RKO (cell line): Measurements from ENCODE around the gene ENTREP1.
"Not testable (repeated sequence)": the region's sequence is repeated elsewhere in the genome, so short reads cannot be mapped to it uniquely, and the experiment has no call there.

Source experiments
- DNase-seq: peaks from one replicate; pipeline ENCODE4 v3.0.0-alpha.2; 2016; ENCODE audit warnings: low spot score

Gene ENTREP1, protein sequence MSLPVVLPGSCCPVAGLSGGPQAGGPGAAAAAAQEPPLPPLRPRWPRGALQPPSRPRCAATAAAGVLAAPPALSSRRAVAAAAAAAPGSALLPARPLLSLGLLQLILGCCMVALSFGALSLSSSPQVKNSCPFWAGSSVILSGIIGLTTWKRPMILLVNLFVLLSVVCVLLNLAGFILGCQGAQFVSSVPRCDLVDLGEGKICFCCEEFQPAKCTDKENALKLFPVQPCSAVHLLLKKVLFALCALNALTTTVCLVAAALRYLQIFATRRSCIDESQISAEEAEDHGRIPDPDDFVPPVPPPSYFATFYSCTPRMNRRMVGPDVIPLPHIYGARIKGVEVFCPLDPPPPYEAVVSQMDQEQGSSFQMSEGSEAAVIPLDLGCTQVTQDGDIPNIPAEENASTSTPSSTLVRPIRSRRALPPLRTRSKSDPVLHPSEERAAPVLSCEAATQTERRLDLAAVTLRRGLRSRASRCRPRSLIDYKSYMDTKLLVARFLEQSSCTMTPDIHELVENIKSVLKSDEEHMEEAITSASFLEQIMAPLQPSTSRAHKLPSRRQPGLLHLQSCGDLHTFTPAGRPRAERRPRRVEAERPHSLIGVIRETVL

DNA sequence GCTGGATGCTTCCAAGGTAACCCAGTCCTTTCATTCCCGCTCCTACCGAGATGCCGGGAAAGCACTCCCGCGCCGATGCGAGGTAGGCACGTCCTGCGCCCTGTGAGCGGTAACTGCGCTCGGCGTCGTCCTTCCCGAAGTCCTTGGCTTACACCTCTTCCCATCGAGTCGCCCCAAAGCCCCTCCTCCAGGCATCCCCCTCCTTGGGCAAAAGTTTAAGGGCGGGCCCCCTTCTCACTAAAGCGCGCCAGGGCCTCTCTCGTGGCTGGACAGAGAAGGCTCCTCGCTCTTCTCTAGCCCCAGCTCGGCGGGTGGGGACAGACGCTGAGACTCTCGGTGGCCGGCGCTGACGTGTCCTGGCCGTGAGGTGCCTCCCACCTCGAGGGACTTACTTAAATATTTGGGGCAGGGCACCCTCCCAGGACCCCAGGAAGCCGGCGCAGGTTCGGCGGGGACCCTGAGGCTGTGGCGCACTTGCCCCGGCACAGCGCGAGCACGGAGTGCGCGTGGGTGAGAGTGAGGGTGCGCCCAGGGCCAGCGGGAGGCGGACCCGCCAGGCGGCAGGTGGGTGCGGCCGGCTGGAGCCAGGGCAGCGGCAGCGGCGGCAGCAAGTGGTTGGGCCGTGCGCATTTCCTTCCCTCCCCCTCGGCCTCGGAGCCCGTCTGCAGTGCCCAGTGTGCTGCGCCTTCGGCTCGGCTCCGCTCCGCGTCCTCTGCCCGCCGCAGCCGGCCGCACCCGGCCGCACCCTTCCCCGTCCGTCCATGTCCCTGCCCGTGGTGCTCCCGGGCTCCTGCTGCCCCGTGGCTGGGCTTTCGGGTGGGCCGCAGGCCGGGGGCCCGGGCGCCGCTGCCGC is at the start of gene ENTREP1:
ENTREP1 (plus strand) TSS at position 667 of the 853 bp plus-strand sequence; CDS start at position 762, 95 bp downstream.
- no peak for DNase-seq

DNA sequence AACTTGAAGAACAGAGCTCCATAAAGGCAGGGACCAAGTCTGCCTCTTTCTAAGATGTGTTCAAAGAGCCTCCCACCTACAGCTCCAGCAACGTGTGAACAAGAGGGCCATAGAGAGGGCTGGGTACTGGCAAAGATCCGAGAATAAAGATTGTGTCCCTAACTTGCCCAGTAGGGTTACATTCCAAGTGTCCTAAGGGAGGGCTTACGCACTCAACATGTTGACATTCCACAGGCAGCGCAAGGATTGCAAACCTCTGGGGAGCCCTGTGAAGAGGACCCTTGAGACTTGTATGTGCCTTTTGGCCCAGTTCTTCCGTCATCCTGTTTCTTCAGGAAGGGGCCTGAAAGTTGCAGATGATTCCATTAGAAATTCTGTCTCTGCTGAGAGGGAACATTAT is 48.2 kb upstream of the ENTREP1 start:
- no peak for DNase-seq

DNA sequence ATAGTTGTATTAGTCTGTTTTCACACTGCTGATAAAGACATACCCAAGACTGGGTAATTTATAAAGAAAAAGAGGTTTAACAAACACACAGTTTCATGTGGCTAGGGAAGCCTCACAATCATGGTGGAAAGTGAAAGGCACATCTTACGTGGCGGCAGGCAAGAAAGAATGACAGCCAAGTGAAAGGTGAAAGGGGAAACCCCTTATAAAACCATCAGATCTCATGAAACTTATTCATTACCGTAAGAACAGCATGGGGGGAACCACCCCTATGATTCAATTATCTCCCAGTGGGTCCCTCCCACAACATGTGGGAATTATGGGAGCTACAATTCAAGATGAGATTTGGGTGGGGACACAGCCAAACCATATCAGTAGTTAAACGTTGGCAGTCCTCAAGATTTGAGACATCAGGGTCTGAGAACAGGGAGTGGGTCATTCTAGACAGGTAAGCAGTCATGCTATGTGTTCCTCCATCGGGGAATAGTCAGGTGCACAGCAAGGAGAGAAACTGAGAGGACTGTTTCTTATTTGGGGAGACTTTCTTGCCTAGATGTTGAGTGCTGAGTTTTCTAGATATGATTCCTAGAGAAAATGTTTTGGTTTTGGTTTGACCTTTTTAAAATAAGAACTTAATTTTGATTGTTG is 45.8 kb upstream of the ENTREP1 start:
- no peak for DNase-seq

DNA sequence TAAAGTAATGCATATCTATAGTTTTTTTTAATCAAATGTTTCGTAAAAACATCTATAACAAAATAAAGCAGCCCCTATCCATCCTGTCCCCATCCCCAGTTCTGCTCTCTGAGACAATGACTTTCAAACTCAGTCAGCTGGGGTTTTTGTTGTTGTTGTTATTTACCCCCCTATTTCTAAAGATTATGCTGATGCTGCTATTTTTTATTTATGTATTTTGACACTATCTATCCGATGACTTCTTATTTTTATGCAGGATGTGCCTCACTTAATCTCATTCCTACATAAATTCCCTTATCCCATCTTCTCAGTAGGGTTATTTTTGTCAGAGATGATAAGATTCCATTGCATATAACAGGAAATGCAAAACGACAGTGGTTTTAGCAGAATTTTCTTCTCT is 45.3 kb upstream of the ENTREP1 start:
- no peak for DNase-seq

DNA sequence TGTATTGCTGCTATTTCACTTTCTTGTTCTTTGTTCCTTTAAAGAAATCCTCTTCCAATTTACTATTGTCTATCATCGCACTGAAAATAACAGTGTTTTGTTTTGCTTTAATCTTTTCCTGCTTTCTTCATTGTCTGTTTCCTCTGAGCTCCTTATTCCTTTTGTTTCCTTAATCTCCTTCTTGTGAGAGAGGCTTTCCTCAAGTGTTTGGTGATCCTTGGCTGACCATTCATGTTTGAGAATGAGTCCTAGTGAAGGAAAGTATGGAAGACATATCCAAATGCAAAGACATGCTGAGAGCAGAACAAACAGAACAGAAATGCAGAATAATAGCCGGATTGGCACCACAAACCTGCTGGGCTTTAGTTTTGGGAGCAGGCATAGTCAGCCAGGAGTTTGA is 42.0 kb upstream of the ENTREP1 start:
- DNase-seq: no peak

DNA sequence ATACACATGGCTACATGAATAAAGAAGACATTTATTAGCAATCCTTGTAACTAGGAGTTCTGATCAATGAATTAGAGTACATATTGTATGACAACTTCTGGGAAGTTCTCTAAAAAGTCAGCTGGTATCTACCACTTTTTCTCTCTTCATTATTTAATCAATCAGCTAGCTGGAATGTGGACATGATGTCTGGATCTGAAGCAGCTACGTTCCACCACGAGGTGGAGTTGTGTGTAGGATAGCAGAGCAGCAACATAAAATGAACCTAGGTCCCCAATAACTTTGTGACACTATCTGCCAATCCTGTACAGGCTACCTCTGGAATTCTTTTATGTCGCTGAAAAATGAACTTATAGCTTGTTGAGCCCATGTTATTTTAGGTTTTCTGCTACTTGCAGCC is 32.9 kb upstream of the ENTREP1 start:
- DNase-seq: no peak

DNA sequence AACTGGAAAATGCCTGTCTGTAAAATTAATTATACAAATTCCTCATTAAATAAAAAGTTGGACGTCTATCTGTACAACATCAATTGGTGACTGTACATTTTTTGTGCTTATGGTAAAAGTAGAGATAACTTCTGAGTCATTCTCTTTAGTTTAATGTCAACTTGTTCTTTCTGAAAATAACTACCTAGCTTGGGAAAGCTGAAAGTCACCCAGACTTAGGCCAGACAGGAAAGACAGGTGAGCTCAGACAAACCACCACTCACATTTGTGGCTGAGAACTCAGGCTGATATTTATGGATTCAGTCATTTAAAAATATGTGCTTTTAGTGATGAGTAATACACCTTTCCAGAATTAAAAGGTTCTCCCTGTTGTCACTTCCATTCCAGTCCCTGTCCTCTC is 31.9 kb upstream of the ENTREP1 start:
- DNase-seq: no peak

DNA sequence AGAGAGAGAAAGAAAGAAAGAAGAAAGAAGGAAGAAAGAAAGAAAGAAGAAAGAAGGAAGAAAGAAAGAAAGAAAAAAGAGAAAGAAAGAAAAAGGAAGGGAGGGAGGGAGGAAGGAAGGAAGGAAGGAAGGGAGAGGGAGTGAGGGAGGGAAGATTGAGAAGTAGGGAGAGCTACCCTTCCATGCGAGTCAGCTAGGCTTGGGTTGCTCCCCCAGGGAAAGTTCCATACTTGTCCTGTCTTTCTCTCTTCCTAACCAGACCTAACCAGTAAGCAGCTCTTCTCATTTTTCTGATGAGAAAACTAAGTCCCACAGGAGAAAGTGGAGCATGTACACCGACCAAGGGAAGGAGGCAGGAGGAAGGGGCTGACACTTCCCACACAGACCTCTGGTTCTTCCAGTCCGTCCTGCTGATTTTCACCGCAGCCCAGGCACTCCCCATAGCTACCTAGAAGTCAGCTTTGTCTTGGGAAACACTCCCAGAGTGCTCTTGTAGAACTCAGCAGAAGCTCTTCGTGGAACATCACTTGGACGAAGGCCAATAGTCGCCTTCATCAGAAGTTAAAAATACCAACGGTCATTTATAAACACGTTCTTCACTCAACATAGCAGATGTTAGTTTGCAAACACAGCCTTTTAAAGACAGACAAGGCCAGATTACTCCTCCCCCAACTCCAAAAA is 29.0 kb upstream of the ENTREP1 start:
- no peak for DNase-seq

DNA sequence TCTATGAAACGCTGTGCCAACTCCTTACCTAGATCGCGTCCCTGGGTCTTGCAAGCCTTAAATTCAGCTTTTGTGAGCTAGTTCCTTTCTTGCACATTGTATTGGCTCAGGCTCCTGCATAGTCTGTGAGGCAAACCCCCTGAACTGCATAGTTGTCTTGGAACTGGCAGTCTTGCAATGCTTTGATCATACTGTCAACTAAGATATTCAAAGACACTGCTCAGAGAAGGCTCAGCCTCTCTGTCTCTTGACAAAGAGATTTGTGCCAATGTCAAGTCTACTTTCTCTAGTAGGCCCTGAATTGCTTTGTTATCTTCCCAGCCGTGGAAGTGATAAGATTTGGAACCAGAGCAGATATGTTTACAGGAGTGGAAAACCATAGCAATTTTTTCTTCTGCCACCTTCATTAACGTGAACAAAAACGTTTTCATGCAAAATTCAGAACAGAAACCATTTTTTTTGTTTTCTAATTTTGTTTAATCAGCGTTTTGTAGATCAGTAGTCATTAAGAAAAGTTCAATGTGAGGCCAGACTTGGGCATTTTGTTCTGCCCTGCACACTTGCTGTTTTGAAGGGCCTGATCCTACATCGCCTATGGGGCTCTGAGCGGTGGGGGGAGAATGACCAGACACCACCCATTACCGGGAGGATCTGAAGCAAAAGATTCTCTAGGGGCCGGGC is 27.6 kb upstream of the ENTREP1 start:
- DNase-seq: no peak

DNA sequence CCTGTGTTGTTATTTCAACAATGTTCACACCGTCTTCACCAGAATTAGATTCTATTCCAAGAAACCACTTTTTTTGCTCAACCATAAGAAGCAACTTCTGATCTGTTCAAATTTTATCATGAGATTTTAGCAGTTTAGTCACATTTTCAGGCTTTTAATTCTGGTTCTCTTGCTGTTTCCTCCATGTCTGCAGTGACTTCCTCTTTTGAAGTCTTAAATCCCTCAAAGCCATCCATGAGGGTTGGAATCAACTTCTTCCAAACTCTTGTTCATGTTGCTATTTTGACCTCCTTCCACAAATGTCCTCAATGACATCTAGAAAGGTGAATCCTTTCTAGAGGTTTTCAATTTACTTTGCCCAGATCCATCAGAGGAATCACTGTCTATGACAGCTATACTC is 25.7 kb upstream of the ENTREP1 start:
- no peak for DNase-seq

DNA sequence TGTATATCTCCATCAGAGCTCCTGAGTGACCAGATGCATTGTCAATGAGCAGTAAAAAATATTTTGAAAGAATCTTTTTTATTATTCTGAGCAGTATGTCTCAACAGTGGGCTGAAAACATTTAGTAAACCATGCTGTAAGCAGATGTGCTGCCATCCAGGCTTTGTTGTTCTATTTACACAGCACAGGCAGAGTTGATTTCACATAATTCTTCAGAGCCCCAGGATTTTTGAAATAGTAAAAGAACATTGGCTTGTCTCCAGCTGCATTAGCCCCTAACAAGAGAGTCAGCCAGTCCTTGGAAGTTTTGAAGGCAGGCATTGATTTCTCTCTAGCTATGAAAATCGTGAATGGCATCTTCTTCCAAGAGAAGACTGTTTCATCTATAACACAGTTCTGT is 25.2 kb upstream of the ENTREP1 start:
- DNase-seq: no peak

DNA sequence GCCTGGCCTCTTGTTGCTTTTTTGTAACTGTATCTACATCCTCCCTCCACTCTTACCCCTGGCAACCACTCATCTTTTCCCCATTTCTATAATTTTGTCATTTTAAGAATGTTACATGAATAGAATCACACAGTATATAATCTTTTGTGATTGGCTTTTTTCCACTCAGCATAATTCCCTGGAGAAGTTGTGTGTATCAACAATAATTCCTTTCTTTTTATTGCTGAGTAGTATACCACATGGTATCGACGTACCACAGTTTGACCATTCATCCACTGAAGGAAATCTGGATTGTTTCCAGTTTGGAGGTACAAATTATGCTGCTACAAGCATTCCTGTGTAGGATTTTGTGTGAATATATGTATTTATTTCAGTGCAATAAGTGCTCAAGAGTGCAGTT is 21.7 kb upstream of the ENTREP1 start:
- no peak for DNase-seq

DNA sequence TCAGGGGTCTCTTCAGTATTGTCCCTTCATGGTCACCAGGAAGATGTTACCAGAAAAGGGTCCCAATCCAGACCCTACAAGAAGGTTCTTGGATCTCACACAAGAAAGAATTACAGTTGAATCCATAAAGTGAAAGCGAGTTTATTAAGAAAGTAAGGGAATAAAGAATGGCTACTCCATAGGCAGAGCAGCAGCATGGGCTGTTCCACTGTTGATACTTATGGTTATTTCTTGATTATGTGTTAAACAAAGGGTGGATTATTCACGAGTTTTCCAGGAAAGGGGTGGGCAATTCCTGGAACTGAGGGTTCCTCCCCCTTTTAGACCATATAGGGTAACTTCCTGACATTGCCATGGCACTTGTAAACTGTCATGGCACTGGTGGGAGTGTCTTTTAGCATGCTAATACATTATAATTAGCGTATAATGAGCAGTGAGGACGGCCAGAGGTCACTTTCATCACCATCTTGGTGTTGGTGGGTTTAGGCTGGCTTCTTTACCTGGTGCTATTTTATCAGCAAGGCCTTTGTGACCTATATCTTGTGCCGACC is 18.0 kb upstream of the ENTREP1 start:
- DNase-seq: not testable (repeated sequence)

DNA sequence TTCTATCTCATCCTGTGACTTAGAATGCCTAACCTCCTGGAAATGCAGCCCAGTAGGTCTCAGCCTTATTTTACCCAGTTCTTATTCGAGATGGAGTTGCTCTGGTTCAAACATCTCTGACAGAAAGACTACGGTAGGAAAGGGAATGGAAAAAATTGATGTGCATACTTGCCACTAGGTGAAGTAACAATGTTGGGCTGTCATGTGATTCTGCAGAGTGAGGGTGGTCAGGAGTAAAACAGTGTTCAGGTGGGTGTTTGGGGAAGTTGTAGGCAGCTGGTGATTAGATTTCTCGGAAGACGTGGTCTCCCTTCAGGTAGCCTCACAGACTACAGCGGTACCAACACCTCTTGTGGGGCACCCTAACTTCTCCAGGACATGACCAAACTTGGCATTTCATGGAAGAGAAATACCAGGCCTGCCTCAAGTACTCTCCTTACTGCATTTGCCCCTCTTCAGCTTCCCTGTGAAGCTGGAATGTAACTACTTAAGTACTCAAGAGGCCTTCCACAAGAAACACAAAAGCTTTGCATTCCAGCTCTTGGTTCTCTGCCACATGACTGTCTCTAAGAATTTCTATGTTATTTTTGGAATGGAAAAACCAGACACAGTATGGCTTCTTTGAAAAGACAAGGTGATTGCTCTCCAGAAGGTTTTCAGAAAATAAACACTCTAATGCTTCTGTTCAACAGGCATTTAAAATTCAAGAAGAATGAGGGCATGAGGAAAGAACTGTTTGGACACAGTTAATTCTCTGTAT is 17.4 kb upstream of the ENTREP1 start:
- no peak for DNase-seq

DNA sequence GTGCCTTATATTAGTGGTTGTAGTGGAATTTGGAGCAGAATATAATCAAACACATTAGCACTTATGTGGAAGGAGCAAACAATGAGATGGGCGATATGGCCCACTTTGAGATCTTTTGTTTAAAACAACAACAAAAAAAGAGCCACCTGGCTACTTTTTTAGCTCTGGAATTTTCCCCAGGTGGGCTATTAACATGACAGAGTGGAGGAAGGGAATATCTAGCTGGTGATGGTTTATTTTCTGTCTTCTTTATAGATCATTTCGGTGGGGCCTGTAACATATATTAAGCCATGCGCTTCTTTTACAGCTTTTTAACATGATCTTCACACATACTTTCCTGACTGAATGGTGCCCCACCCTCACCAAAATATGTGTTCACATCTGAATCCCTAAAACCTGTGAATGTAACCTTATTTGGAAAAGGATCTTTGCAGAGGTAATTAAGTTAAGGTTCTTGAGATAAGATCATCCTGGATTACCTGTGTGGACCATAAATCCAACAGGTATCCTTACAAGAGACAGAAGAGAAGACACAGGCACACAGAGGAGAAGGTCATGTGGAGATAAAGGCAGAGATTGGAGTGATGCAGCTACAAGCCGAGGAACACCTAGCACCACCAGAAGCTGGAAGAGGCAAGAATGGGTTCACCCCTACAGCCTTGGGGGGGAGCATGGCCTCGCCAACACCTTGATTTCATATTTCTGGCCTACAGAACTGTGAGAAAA is 16.6 kb upstream of the ENTREP1 start:
- no peak for DNase-seq

DNA sequence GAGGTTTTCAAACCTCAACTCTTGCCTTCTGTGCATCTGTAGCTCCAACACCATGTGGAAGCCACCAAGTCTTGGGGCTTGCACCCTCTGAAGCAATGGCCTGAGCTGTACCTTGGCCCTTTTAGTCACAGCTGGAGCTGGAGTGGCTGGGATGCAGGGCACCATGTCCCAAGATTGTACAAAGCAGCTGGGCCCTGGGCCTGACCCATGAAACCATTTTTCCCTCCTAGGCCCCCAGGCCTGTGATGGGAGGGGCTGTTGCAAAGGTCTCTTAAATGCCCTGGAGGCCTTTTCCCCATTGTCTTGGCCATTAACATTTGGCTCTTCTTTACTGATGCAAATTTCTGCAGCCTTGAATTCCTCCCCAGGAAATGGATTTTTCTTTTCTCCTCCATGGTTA is 11.8 kb upstream of the ENTREP1 start:
- no peak for DNase-seq

DNA sequence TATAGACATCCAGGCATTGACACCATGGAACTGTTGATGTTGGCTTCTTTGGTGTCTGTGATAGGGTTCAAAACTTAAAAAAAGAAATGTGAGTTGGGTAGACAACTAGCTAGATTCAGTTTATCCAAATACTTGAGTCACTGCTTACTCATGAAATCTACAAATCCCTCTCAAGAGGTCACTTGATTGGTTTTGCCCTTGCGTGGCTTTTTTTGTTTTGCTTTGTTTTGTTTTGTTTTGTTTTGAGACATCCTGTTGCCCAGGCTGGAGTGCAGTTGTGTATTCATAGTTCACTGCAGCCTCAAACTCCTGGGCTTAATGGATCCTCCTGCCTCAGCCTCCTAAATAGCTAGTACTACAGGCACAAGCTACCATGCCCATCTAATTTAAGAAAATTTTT is 10.5 kb upstream of the ENTREP1 start:
- DNase-seq: no peak

DNA sequence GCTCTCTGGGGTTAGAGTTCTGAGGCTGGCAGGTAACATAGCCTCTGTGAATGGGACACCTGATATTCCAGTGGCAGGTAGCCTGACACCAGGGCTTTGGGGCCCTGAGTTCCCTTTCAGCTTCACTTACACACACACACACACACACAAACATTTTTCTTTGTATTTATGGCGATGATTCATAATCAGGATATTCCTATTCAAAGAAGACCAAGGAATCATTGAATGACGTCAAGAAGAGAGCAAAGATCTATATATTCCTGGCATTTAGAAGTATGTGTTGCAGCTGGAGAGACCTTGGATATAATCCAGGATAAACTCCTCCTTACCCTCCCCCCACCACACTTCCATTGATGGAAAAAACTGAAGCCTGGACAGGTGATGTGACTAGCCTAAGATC is 7.9 kb upstream of the ENTREP1 start:
- no peak for DNase-seq

DNA sequence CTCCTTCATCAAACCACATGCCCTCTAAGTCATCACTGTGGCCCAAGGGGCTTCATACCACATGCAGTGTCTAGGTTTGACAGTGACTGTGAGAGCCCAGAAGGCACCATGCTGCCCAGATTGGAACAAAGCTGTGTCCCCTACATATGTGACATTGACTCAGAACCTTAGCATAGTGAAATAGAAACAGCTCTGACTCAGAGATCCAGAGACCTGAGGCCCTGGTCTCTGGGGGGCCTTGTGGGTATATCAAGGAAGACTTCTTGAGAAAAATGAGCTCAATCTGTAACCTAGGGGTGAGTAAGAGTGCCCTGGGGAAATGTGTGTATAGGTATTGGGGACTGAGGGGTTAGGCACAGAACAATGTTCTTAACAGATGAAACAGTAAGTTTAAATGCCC is 7.1 kb upstream of the ENTREP1 start:
- no peak for DNase-seq
